GM19397 (cell line): ENCODE measurements around the gene EXOC1.

Experiments
- ATAC-seq: cut with Tn5 transposase; IDR thresholded peaks from one replicate; pipeline ENCODE4 v1.9.1; 2021; ENCODE audit warnings: mild to moderate bottlenecking, moderate library complexity; ENCODE audit not compliant: unreplicated experiment

EXOC1 gene

GRCh38 chr4:55854129-55854528 is 681 bp downstream of the EXOC1 start:
- no peak for ATAC-seq

- ATAC-seq = no peak
Observed at GRCh38 chr4:55857586-55857985, 4.1 kb downstream of the EXOC1 start.

GRCh38 chr4:55859711-55860110 is 6.3 kb downstream of the EXOC1 start:
- ATAC-seq = no peak

- no peak for ATAC-seq
Observed at GRCh38 chr4:55864577-55865223, 11.3 kb downstream of the EXOC1 start.

- no peak for ATAC-seq
Observed at GRCh38 chr4:55865228-55865806, 11.9 kb downstream of the EXOC1 start.

- peak; percentile 53 for ATAC-seq
Observed at GRCh38 chr4:55866290-55866907, 13.0 kb downstream of the EXOC1 start.

GRCh38 chr4:55866973-55867574 is 13.6 kb downstream of the EXOC1 start:
- peak; percentile 76 for ATAC-seq

GRCh38 chr4:55868581-55869090 is 15.2 kb downstream of the EXOC1 start:
- no peak for ATAC-seq

GRCh38 chr4:55871299-55871800 is 17.9 kb downstream of the EXOC1 start:
- no peak for ATAC-seq

- ATAC-seq = no peak
Observed at GRCh38 chr4:55874831-55875230, 21.4 kb downstream of the EXOC1 start.

- ATAC-seq = no peak
Observed at GRCh38 chr4:55876387-55876786, 22.9 kb downstream of the EXOC1 start.

GRCh38 chr4:55879224-55879623 is 25.8 kb downstream of the EXOC1 start:
- ATAC-seq = no peak

GRCh38 chr4:55880652-55881280 is 27.3 kb downstream of the EXOC1 start:
- no peak for ATAC-seq

- ATAC-seq = no peak
Observed at GRCh38 chr4:55884093-55884850, 30.8 kb downstream of the EXOC1 start.

- no peak for ATAC-seq
Observed at GRCh38 chr4:55884851-55885219, 31.4 kb downstream of the EXOC1 start.

GRCh38 chr4:55887594-55887993 is 34.1 kb downstream of the EXOC1 start:
- no peak for ATAC-seq

- no peak for ATAC-seq
Observed at GRCh38 chr4:55892156-55892555, 38.7 kb downstream of the EXOC1 start.

- no peak for ATAC-seq
Observed at GRCh38 chr4:55896622-55897021, 43.2 kb downstream of the EXOC1 start.

- no peak for ATAC-seq
Observed at GRCh38 chr4:55902677-55903076, 49.2 kb downstream of the EXOC1 start.

- no peak for ATAC-seq
Observed at GRCh38 chr4:55903577-55903976, 50.1 kb downstream of the EXOC1 start.

- ATAC-seq = no peak
Observed at GRCh38 chr4:55904576-55904975, 51.1 kb downstream of the EXOC1 start.
